ENCODE measurements around the gene SORCS1.

SORCS1 gene

GRCh38 chr10:107118866-107119265, 45.6 kb downstream of the SORCS1 start:
- in situ Hi-C loops (cut with MboI; ENCODE audit: low sequenced_read_pairs) = no loop called here

GRCh38 chr10:107104026-107104652, 60.4 kb downstream of the SORCS1 start:
- in situ Hi-C loops (cut with MboI; ENCODE audit: low sequenced_read_pairs) = no loop called here

GRCh38 chr10:107103174-107104025, 61.1 kb downstream of the SORCS1 start:
- in situ Hi-C loops (cut with MboI; ENCODE audit: low sequenced_read_pairs) = no loop called here

- in situ Hi-C loops (cut with MboI; ENCODE audit: low sequenced_read_pairs) = no loop called here
Measured at GRCh38 chr10:107098326-107098725, 66.2 kb downstream of the SORCS1 start.

GRCh38 chr10:107094824-107095522, 69.5 kb downstream of the SORCS1 start:
- in situ Hi-C loops (cut with MboI; ENCODE audit: low sequenced_read_pairs) = no loop called here

GRCh38 chr10:107092321-107092720, 72.2 kb downstream of the SORCS1 start:
- in situ Hi-C loops (cut with MboI; ENCODE audit: low sequenced_read_pairs) = no loop called here

GRCh38 chr10:107091126-107091525, 73.4 kb downstream of the SORCS1 start:
- in situ Hi-C loops (cut with MboI; ENCODE audit: low sequenced_read_pairs) = no loop called here

- in situ Hi-C loops (cut with MboI; ENCODE audit: low sequenced_read_pairs) = no loop called here
Measured at GRCh38 chr10:107085665-107086525, 78.6 kb downstream of the SORCS1 start.

- in situ Hi-C loops (cut with MboI; ENCODE audit: low sequenced_read_pairs) = no loop called here
Measured at GRCh38 chr10:107083388-107084009, 81.0 kb downstream of the SORCS1 start.

- in situ Hi-C loops (cut with MboI; ENCODE audit: low sequenced_read_pairs) = no loop called here
Measured at GRCh38 chr10:107081644-107082043, 82.9 kb downstream of the SORCS1 start.

GRCh38 chr10:107075117-107075516, 89.4 kb downstream of the SORCS1 start:
- in situ Hi-C loops (cut with MboI; ENCODE audit: low sequenced_read_pairs) = no loop called here

- in situ Hi-C loops (cut with MboI; ENCODE audit: low sequenced_read_pairs) = no loop called here
Measured at GRCh38 chr10:107072786-107073185, 91.7 kb downstream of the SORCS1 start.

- in situ Hi-C loops (cut with MboI; ENCODE audit: low sequenced_read_pairs) = no loop called here
Measured at GRCh38 chr10:107072028-107072427, 92.5 kb downstream of the SORCS1 start.

GRCh38 chr10:107071301-107071700, 93.2 kb downstream of the SORCS1 start:
- in situ Hi-C loops (cut with MboI; ENCODE audit: low sequenced_read_pairs) = no loop called here

- in situ Hi-C loops (cut with MboI; ENCODE audit: low sequenced_read_pairs) = no loop called here
Measured at GRCh38 chr10:107067843-107068242, 96.7 kb downstream of the SORCS1 start.

- in situ Hi-C loops (cut with MboI; ENCODE audit: low sequenced_read_pairs) = no loop called here
Measured at GRCh38 chr10:107064075-107064474, 100.4 kb downstream of the SORCS1 start.

- in situ Hi-C loops (cut with MboI; ENCODE audit: low sequenced_read_pairs) = no loop called here
Measured at GRCh38 chr10:107059872-107060271, 104.6 kb downstream of the SORCS1 start.

- in situ Hi-C loops (cut with MboI; ENCODE audit: low sequenced_read_pairs) = no loop called here
Measured at GRCh38 chr10:107059068-107059804, 105.3 kb downstream of the SORCS1 start.

GRCh38 chr10:107058331-107058730, 106.2 kb downstream of the SORCS1 start:
- in situ Hi-C loops (cut with MboI; ENCODE audit: low sequenced_read_pairs) = no loop called here

- in situ Hi-C loops (cut with MboI; ENCODE audit: low sequenced_read_pairs) = no loop called here
Measured at GRCh38 chr10:107056182-107056581, 108.3 kb downstream of the SORCS1 start.
